Measurements from ENCODE around the gene IKZF1. TPM values are rescaled to one million over a fixed set of nuclear protein-coding genes. Genes with fewer than 3 reads are reported as not detected.

IKZF1 gene
- total RNA-seq, 1 experiment from 2014 or later: 0.57 TPM

- no peaks in the 10 kb centered on the region for H3K9me3 ChIP-seq (ENCODE audit: control insufficient read depth in 1 of 2, insufficient read depth in 1 of 2, low read depth in 1 of 2, low read length in 2 of 2)
- intact Hi-C loops (cut with micrococcal nuclease): no loop called here
- no peak overlapping the region for H3K9ac ChIP-seq (ENCODE audit: low read length)
- POLR2A ChIA-PET: no interaction called here
- no peak overlapping the region for H3K27ac ChIP-seq (ENCODE audit: low read depth, low read length)
- H3K4me3 ChIP-seq (replicated peaks in 1 of 2; ENCODE audit: low read depth in 1 of 2, low read length in 2 of 2): no peak overlapping the region
- RAD21 ChIA-PET (ENCODE audit: low non-redundant PET in 1 of 2, low total read pairs in 2 of 2, uncharacterized antibody in 2 of 2, unreplicated experiment in 2 of 2): no interaction called here
- H3K4me2 ChIP-seq (ENCODE audit: low read length): no peak overlapping the region
- H4K20me1 ChIP-seq (ENCODE audit: insufficient read depth): no peaks in the 10 kb centered on the region
- no TSS peak for BruUV-seq (replicated peaks)
- H3K9me2 ChIP-seq (ENCODE audit: insufficient read depth): no peaks in the 10 kb centered on the region
- TF ChIP-seq TCF7L2 (IDR thresholded peaks at IDR 0.05; ENCODE audit: borderline replicate concordance, extremely low read depth, insufficient read depth, insufficient read length) (no peak), SRF (IDR thresholded peaks at IDR 0.05; ENCODE audit: low read depth) (no peak), YY1 (IDR thresholded peaks at IDR 0.05; ENCODE audit: extremely low read depth, insufficient replicate concordance, low read depth, low read length) (no peak)
- TF ChIP-seq, protein P1, sequence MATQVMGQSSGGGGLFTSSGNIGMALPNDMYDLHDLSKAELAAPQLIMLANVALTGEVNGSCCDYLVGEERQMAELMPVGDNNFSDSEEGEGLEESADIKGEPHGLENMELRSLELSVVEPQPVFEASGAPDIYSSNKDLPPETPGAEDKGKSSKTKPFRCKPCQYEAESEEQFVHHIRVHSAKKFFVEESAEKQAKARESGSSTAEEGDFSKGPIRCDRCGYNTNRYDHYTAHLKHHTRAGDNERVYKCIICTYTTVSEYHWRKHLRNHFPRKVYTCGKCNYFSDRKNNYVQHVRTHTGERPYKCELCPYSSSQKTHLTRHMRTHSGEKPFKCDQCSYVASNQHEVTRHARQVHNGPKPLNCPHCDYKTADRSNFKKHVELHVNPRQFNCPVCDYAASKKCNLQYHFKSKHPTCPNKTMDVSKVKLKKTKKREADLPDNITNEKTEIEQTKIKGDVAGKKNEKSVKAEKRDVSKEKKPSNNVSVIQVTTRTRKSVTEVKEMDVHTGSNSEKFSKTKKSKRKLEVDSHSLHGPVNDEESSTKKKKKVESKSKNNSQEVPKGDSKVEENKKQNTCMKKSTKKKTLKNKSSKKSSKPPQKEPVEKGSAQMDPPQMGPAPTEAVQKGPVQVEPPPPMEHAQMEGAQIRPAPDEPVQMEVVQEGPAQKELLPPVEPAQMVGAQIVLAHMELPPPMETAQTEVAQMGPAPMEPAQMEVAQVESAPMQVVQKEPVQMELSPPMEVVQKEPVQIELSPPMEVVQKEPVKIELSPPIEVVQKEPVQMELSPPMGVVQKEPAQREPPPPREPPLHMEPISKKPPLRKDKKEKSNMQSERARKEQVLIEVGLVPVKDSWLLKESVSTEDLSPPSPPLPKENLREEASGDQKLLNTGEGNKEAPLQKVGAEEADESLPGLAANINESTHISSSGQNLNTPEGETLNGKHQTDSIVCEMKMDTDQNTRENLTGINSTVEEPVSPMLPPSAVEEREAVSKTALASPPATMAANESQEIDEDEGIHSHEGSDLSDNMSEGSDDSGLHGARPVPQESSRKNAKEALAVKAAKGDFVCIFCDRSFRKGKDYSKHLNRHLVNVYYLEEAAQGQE (IDR thresholded peaks at IDR 0.05; ENCODE audit: low read depth): no peak
- H3K79me2 ChIP-seq (ENCODE audit: insufficient read depth, low read length): no peaks in the 10 kb centered on the region
- no peak overlapping the region for H2AFZ ChIP-seq (ENCODE audit: low read depth, low read length, poor library complexity, severe bottlenecking)
- no peaks in the 10 kb centered on the region for H3K4me1 ChIP-seq (ENCODE audit: control insufficient read depth in 1 of 2, insufficient read depth in 2 of 2, low read length in 2 of 2)
- H3K27me3 ChIP-seq (ENCODE audit: insufficient read depth, low read length): peaks cover 41% of the 10 kb centered on the region
- CTCF ChIA-PET: no interaction called here
- no peak for DNase-seq (ENCODE audit: low read depth, low spot score)
- ATAC-seq: no peak
- H3K36me3 ChIP-seq (ENCODE audit: control insufficient read depth in 1 of 2, insufficient read depth in 2 of 2, low read length in 2 of 2): no peaks in the 10 kb centered on the region
Observed at GRCh38 chr7:50399635-50400034, 95.1 kb downstream of the IKZF1 start.

DNA sequence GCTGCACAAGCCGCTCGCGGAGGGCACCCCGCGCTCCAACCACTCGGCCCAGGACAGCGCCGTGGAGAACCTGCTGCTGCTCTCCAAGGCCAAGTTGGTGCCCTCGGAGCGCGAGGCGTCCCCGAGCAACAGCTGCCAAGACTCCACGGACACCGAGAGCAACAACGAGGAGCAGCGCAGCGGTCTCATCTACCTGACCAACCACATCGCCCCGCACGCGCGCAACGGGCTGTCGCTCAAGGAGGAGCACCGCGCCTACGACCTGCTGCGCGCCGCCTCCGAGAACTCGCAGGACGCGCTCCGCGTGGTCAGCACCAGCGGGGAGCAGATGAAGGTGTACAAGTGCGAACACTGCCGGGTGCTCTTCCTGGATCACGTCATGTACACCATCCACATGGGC is 95.6 kb downstream of the IKZF1 start:
- Histone ChIP-seq H4K20me1 (ENCODE audit: insufficient read depth) (no peaks in the 10 kb centered on the region), H3K4me2 (ENCODE audit: low read length) (no peak overlapping the region), H3K27me3 (ENCODE audit: insufficient read depth, low read length) (peaks cover 42% of the 10 kb centered on the region), H2AFZ (ENCODE audit: low read depth, low read length, poor library complexity, severe bottlenecking) (no peak overlapping the region), H3K4me1 (ENCODE audit: control insufficient read depth in 1 of 2, insufficient read depth in 2 of 2, low read length in 2 of 2) (no peaks in the 10 kb centered on the region), H3K79me2 (ENCODE audit: insufficient read depth, low read length) (no peaks in the 10 kb centered on the region), H3K9ac (ENCODE audit: low read length) (no peak overlapping the region), H3K9me2 (ENCODE audit: insufficient read depth) (no peaks in the 10 kb centered on the region), H3K36me3 (ENCODE audit: control insufficient read depth in 1 of 2, insufficient read depth in 2 of 2, low read length in 2 of 2) (no peaks in the 10 kb centered on the region), H3K9me3 (ENCODE audit: control insufficient read depth in 1 of 2, insufficient read depth in 1 of 2, low read depth in 1 of 2, low read length in 2 of 2) (no peaks in the 10 kb centered on the region), H3K27ac (ENCODE audit: low read depth, low read length) (no peak overlapping the region), H3K4me3 (replicated peaks in 1 of 2; ENCODE audit: low read depth in 1 of 2, low read length in 2 of 2) (no peak overlapping the region)
- CTCF ChIA-PET: no interaction called here
- POLR2A ChIA-PET: no interaction called here
- RAD21 ChIA-PET (ENCODE audit: low non-redundant PET in 1 of 2, low total read pairs in 2 of 2, uncharacterized antibody in 2 of 2, unreplicated experiment in 2 of 2): no interaction called here
- intact Hi-C loops (cut with micrococcal nuclease): no loop called here
- no peak for TF ChIP-seq POLR2AphosphoS5 (IDR thresholded peaks at IDR 0.05; ENCODE audit: low read depth, low read length)
- no peak for TF ChIP-seq RAD21 (IDR thresholded peaks at IDR 0.05; ENCODE audit: low read depth)
- TF ChIP-seq, protein P2, sequence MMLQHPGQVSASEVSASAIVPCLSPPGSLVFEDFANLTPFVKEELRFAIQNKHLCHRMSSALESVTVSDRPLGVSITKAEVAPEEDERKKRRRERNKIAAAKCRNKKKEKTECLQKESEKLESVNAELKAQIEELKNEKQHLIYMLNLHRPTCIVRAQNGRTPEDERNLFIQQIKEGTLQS (IDR thresholded peaks at IDR 0.05): no peak
- no peak for TF ChIP-seq JUND (IDR thresholded peaks at IDR 0.05)
- TF ChIP-seq CEBPB (IDR thresholded peaks at IDR 0.05; ENCODE audit: low read depth): no peak
- no peak for TF ChIP-seq YY1 (IDR thresholded peaks at IDR 0.05; ENCODE audit: extremely low read depth, insufficient replicate concordance, low read depth, low read length)
- no peak for TF ChIP-seq SP1 (IDR thresholded peaks at IDR 0.05; ENCODE audit: low read depth)
- DNase-seq (ENCODE audit: low read depth, low spot score): no peak
- BruUV-seq (replicated peaks): no TSS peak
- ATAC-seq: no peak
